ENCODE data around the gene AURKAIP1. TPM values are rescaled to one million over a fixed set of nuclear protein-coding genes. Genes with fewer than 3 reads are reported as not detected.

AURKAIP1 gene
- polyA plus RNA-seq, 1 donor (not counting 4 experiments of a cell fraction or from before 2014, with no cell fraction given), result 86.9 TPM

DNA sequence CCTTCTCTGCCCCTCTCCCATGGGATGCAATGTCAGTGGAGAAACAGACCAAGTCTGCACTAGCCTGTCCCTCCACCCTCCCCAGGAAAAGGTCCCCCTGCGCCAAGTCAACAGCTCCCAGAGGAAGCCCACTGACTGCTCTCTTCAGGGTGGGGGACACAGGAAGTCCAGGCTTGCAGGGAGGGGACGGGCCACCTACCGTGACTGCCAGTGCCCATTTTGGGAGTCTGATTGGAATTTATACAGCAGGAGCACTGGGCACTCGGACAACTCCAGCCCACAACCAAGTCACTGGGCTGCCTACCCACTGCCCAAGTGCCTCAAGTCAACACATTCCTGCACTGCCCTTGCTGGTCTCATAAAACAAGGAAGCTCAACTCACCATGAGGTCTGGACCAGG is 18.0 kb upstream of the AURKAIP1 start:
- Histone ChIP-seq H3K27me3 (ENCODE audit: control insufficient read depth, extremely low read depth, insufficient read depth, low read length) (no peaks in the 10 kb centered on the region), H4K20me1 (ENCODE audit: control insufficient read depth, extremely low read depth, insufficient read depth, low read length) (no peaks in the 10 kb centered on the region), H3K79me2 (ENCODE audit: control insufficient read depth, insufficient read depth, low read length) (peaks cover 41% of the 10 kb centered on the region), H3K9me3 (ENCODE audit: control insufficient read depth, low read depth, low read length) (no peaks in the 10 kb centered on the region), H3K4me2 (ENCODE audit: control insufficient read depth, extremely low read depth, insufficient read depth, low read depth, low read length) (no peak overlapping the region), H3K4me1 (ENCODE audit: control insufficient read depth, extremely low read depth, insufficient read depth, low read length) (peaks cover 5% of the 10 kb centered on the region), H3K4me3 (ENCODE audit: control insufficient read depth in 2 of 3, extremely low read depth in 1 of 3, insufficient read depth in 2 of 3, low read depth in 1 of 3, low read length in 3 of 3) (no peak overlapping the region), H3K9me1 (ENCODE audit: control insufficient read depth, extremely low read depth, insufficient read depth, low read length) (no peaks in the 10 kb centered on the region), H3K27ac (ENCODE audit: control insufficient read depth, insufficient read depth, low read length) (no peak overlapping the region), H2AFZ (ENCODE audit: control insufficient read depth, low read length) (no peak overlapping the region), H3K36me3 (ENCODE audit: control insufficient read depth in 2 of 2, extremely low read depth in 1 of 2, insufficient read depth in 2 of 2, low read length in 2 of 2) (peaks cover 57 to 64% of the 10 kb centered on the region in 2 experiments), H3K9ac (ENCODE audit: control insufficient read depth, extremely low read depth, insufficient read depth, low read length) (no peak overlapping the region)
- no peak for DNase-seq (ENCODE audit: low read depth, low spot score)
- no peak for FAIRE-seq
- dilution Hi-C loops (cut with MboI; ENCODE audit: extremely low pct_ligation_motif_present, low sequenced_read_pairs), result no loop called here
- TF ChIP-seq, protein P1, sequence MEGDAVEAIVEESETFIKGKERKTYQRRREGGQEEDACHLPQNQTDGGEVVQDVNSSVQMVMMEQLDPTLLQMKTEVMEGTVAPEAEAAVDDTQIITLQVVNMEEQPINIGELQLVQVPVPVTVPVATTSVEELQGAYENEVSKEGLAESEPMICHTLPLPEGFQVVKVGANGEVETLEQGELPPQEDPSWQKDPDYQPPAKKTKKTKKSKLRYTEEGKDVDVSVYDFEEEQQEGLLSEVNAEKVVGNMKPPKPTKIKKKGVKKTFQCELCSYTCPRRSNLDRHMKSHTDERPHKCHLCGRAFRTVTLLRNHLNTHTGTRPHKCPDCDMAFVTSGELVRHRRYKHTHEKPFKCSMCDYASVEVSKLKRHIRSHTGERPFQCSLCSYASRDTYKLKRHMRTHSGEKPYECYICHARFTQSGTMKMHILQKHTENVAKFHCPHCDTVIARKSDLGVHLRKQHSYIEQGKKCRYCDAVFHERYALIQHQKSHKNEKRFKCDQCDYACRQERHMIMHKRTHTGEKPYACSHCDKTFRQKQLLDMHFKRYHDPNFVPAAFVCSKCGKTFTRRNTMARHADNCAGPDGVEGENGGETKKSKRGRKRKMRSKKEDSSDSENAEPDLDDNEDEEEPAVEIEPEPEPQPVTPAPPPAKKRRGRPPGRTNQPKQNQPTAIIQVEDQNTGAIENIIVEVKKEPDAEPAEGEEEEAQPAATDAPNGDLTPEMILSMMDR (optimal IDR thresholded peaks at IDR 0.05 in 1 of 3, IDR thresholded peaks at IDR 0.05 in 1 of 3, conservative IDR thresholded peaks at IDR 0.05 in 1 of 3; ENCODE audit: extremely low read depth in 1 of 3, insufficient read depth in 2 of 3, low read length in 3 of 3), result no peak
- no peak for TF ChIP-seq EZH2 (IDR thresholded peaks at IDR 0.05; ENCODE audit: low read length)

- Histone ChIP-seq H2AFZ (ENCODE audit: control insufficient read depth, low read length) (no peak overlapping the region), H3K9ac (ENCODE audit: control insufficient read depth, extremely low read depth, insufficient read depth, low read length) (no peak overlapping the region), H3K36me3 (ENCODE audit: control insufficient read depth in 2 of 2, extremely low read depth in 1 of 2, insufficient read depth in 2 of 2, low read length in 2 of 2) (peaks cover 65 to 67% of the 10 kb centered on the region in 2 experiments), H3K9me1 (ENCODE audit: control insufficient read depth, extremely low read depth, insufficient read depth, low read length) (no peaks in the 10 kb centered on the region), H3K4me3 (ENCODE audit: control insufficient read depth in 2 of 3, extremely low read depth in 1 of 3, insufficient read depth in 2 of 3, low read depth in 1 of 3, low read length in 3 of 3) (no peak overlapping the region), H3K4me1 (ENCODE audit: control insufficient read depth, extremely low read depth, insufficient read depth, low read length) (no peaks in the 10 kb centered on the region), H3K79me2 (ENCODE audit: control insufficient read depth, insufficient read depth, low read length) (peaks cover 33% of the 10 kb centered on the region), H4K20me1 (ENCODE audit: control insufficient read depth, extremely low read depth, insufficient read depth, low read length) (no peaks in the 10 kb centered on the region), H3K27ac (ENCODE audit: control insufficient read depth, insufficient read depth, low read length) (no peak overlapping the region), H3K27me3 (ENCODE audit: control insufficient read depth, extremely low read depth, insufficient read depth, low read length) (no peaks in the 10 kb centered on the region), H3K4me2 (ENCODE audit: control insufficient read depth, extremely low read depth, insufficient read depth, low read depth, low read length) (no peak overlapping the region), H3K9me3 (ENCODE audit: control insufficient read depth, low read depth, low read length) (no peaks in the 10 kb centered on the region)
- FAIRE-seq (no peak), DNase-seq (ENCODE audit: low read depth, low spot score) (no peak)
- TF ChIP-seq EZH2 (IDR thresholded peaks at IDR 0.05; ENCODE audit: low read length), result no peak
- TF ChIP-seq, protein P1 (optimal IDR thresholded peaks at IDR 0.05 in 1 of 3, IDR thresholded peaks at IDR 0.05 in 1 of 3, conservative IDR thresholded peaks at IDR 0.05 in 1 of 3; ENCODE audit: extremely low read depth in 1 of 3, insufficient read depth in 2 of 3, low read length in 3 of 3), result no peak
- dilution Hi-C loops (cut with MboI; ENCODE audit: extremely low pct_ligation_motif_present, low sequenced_read_pairs), result no loop called here
These were observed 16.2 kb upstream of the AURKAIP1 start for GRCh38 chr1:1391225-1391624.

Measured in keratinocyte (primary cell).